VCaP (cell line): ENCODE measurements around the gene SEC14L1.

Experiments
- H3K27ac ChIP-seq: fragments of 450-650 bp; 2 replicates; pipeline ENCODE4 v1.5.1; 2017
- CTCF ChIP-seq: fragments of 450-650 bp; conservative IDR thresholded peaks from 2 replicates; pipeline ENCODE4 v1.5.1; 2017; ENCODE audit warnings: mild to moderate bottlenecking, moderate library complexity

The SEC14L1 gene

GRCh38 chr17:77140878-77141767, at the start of gene SEC14L1:
Gene SEC14L1, plus strand, starts transcription at chr17:77140969. Its CDS starts 2,628 bp downstream, at chr17:77143597.
- H3K27ac ChIP-seq = peak within 1 kb of the TSS; percentile 93
- no peak for TF ChIP-seq CTCF

GRCh38 chr17:77092025-77092424, 48.7 kb upstream of the SEC14L1 start:
- no peak for TF ChIP-seq CTCF
- H3K27ac ChIP-seq = 0 out of 2 replicates have a peak overlapping the region, but pooled peaks have one; percentile 9

- H3K27ac ChIP-seq = peak overlapping the region; percentile 64
These were observed 45.3 kb upstream of the SEC14L1 start for GRCh38 chr17:77095461-77095860.

GRCh38 chr17:77096570-77097214, 44.1 kb upstream of the SEC14L1 start:
- peak; percentile 92 for TF ChIP-seq CTCF
- peak overlapping the region; percentile 64 for H3K27ac ChIP-seq

More at GRCh38 chr17:77095461-77095860, 45.3 kb upstream of the SEC14L1 start:
- no peak for TF ChIP-seq CTCF

- peak overlapping the region; percentile 64 for H3K27ac ChIP-seq
- no peak for TF ChIP-seq CTCF
These were observed 43.1 kb upstream of the SEC14L1 start for GRCh38 chr17:77097631-77098180.

- no peak for TF ChIP-seq CTCF
- no peak overlapping the region for H3K27ac ChIP-seq
These were observed 41.8 kb upstream of the SEC14L1 start for GRCh38 chr17:77098884-77099545.

- TF ChIP-seq CTCF = no peak
- no peak overlapping the region for H3K27ac ChIP-seq
These were observed 40.8 kb upstream of the SEC14L1 start for GRCh38 chr17:77099997-77100396.
